M059J (cell line): ENCODE data around the gene MIB1. TPM values are rescaled to one million over a fixed set of nuclear protein-coding genes. Genes with fewer than 3 reads are reported as not detected.

Experiments
- DNase-seq: peaks from one replicate; pipeline ENCODE4 v3.0.0-alpha.2; 2012; ENCODE audit warnings: low read depth
- total RNA-seq: library from RNA; depleted of rRNA; stranded (reverse); fragments of >200 nt; shearing (Covaris generic); gene quantifications from 2 replicates; pipeline ENCODE4 v1.2.3, GENCODE V29; 2014

MIB1 gene
- total RNA-seq, 1 experiment from 2014 or later: 39.6 TPM

DNA sequence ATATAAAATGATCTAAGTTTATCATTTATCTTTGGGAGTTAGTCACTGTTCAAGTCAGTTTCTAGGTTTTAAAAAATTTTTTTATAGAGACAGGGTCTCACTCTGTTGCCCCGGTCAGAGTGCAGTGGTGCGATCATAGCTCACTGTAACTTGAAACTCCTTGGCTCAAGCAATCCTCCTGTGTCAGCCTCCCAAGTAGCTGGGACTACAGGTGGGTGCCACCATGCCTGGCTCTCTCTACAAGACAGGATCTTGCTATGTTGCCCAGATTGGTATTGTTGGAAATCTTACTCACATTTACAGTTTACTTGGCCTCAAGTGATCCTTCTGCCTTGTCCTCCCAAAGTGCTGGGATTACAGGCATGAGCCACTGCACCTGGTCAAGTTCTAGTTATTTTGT is 74.5 kb downstream of the MIB1 start:
- no peak for DNase-seq

DNA sequence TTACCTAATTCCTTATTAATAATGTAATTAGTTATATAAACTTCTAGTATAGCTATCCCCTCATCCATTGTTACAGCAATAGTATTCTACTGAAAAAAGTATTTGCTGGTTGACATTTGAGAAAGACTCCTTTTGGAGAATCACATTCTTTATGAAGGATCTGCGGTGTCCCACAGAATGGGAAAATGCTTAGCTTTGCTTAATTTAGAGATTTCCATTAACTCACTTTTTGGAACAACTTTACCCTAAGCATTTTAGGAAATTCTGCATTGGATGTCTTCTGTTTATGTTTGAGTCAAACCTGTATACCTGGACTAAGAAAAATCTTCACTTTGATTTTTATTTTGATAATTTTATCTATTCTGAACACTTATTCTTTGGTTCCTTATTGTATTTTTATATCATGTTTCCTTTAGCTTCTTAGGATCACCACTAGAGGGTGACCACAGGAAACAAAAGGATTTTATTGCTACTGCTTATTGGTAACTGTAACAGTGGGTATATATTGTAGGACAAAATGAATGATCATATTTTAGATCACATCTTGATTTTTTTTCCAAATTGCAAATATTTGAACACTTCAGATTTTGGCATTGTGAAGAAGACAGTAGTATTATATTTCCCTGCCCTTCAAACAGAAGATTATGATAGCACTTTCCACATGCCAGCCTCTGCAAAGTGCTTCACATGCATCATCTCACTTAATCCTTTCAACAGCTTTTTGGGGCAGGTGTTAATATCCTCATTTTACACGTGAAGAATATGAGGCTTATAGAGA is 79.6 kb downstream of the MIB1 start:
- peak; percentile 33 for DNase-seq

DNA sequence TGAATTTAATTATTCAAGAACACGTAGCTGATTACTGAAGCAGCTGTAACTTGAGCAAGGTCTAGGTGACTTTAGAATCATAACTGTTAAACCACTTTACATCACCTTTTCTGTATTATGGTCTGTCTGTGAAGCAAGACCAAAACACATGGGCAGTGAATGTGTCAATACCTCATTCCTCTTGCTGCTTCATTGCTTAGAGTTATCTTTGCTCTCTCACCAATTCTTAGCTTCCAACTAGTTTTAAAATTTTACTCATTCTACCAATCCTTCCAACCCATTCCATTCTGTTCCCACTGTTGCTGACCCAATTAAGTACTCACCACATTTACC is 80.2 kb downstream of the MIB1 start:
- no peak for DNase-seq

DNA sequence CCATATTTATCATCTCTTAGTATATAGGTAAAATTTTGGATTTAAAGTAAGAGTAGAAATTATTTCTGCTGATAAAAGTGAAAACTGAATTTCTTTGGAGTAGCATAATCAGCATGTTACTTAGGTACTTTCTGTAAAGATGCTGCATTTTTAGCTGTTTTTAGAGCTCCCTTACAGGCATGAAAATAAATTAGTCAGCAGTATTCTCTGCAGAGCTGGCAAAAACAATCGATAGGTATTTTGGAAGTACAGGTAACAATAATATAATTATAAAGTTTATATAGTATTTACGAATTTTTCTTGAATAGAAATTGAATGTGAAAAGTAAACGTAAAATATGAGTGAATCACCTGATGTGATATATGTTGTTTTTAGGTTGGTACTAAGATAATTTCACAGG is 83.3 kb downstream of the MIB1 start:
- no peak for DNase-seq

- DNase-seq: peak; percentile 48
Measured at GRCh38 chr18:21826196-21826595, 85.6 kb downstream of the MIB1 start.

- DNase-seq: no peak
Measured at GRCh38 chr18:21826641-21827302, 86.2 kb downstream of the MIB1 start.

DNA sequence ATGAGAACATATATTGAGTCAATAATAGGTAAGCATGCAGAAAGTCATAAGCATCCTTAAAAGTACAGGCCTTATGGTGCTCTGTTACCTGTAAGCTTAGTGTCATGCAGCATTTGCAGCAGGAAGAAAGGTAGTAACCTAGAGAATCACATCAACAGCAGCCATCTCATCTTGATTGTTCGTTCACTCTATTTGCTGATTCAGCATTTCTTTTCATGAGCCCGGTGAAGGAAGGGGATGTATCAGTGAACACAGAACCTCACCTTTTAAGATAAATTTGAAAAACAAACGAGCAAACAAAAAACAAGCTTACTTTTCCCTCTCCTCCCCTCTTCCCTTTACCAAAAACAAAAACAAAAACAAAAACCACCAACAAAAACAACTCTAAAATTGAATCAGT is 89.9 kb downstream of the MIB1 start:
- no peak for DNase-seq

- no peak for DNase-seq
Measured at GRCh38 chr18:21831413-21831831, 90.8 kb downstream of the MIB1 start.

DNA sequence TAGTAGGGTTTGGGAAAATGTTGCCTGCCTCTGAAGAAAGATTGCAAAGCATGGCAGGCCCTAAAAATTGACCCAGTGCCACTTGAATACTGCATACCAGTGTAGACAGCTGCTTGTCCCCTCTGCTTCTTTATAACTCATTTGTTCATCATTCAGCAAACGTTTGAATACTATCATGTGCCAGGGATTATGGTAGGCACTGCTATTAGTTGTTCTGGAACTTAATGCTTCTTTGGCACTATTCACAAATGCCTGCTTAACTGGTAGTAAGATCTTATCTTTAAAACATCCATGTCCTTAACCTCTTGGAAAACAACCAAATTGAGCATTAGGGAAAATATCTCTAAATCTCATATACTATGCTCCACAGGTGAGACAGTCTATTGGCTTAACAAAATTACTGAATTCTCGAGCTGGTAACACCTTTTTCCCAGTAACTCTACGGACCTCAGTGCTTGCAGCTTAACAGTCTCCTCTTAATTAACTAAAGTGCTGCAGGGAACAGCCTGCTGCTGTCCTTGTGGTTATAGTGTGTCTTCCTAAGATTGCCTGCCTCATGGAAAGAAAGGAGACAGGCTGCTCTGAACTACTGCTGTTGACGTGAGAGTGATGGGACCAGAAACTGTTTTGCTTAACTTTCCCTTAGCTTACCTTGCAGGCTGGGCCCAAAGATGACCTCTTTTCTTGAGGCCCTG is 93.2 kb downstream of the MIB1 start:
- DNase-seq: no peak

- DNase-seq: no peak
Measured at GRCh38 chr18:21834299-21834660, 93.7 kb downstream of the MIB1 start.

GRCh38 chr18:21841570-21841969 is 101.0 kb downstream of the MIB1 start:
- DNase-seq: no peak

GRCh38 chr18:21843341-21843740 is 102.7 kb downstream of the MIB1 start:
- DNase-seq: no peak

- peak; percentile 18 for DNase-seq
Measured at GRCh38 chr18:21851327-21851961, 110.9 kb downstream of the MIB1 start.

DNA sequence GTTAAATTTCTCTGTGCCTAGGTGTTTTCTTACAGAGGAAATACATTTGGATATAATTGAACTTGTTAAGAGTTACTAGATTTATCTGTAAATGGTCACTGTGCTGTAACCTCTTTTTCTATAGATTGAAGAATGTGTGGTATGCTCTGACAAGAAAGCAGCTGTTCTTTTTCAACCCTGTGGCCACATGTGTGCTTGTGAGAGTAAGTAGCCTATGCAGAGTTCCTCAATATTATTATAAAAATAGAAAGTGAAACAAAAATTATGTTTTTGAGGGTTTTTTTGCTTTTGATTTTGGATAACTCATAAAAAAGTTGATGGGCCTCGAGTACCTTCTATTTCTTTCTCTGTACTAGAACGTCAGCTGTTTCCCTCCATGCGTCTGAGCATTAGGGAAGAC is 112.4 kb downstream of the MIB1 start:
- DNase-seq: no peak

DNA sequence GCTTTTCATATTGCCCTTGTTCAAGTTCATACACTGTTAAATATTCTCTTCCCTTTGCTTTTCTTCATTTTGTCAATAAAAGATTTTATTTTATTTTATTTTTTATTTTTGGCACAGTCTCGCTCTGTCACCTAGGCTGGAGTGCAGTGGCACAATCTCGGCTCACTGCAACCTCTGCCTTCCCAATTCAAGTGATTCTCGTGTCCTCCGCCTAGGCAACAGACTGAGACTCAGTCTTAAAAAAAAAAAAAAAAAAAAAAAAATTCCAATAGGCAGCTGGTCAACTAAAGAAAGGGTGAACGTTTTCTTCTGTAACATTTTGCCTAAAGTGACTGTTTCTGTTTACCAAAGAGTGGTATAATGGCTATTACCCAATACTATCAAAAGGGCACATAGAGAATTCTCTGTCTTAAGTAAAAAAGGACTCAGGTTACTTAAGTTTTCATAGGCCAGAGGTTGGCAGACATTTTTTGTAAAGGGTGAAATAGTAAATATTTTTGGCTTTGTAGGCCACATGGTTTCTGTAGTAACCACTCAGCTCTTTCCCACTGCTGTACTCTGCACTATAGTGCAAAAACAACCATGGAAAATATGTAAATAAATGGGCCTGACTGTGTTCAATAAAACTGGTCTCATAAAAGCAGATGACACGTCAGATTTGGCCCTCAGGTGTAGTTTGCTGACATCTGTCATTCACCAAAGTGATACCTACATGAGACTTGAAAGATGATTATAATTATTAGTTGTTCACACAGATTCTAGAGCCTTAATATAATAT is 113.4 kb downstream of the MIB1 start:
- DNase-seq: no peak

DNA sequence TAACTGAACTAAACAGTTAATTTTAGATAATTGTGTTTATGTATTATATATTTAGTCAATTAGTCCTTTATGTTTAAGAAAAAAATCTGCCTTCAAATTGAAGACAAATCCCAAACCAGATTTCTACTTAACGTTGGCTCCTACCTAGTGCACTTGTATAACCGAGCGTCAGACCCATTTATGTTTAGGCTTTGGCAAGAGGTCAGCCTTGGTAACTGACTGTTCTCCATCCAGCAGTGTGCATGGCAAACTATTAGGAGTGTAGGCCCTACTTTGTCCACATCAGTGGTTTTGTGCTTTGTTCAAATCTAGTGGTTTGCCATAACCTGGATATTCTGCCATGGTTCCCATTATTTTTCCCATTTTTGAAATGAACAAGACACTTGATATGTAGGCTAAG is 114.8 kb downstream of the MIB1 start:
- no peak for DNase-seq

GRCh38 chr18:21857871-21858270 is 117.3 kb downstream of the MIB1 start:
- no peak for DNase-seq

DNA sequence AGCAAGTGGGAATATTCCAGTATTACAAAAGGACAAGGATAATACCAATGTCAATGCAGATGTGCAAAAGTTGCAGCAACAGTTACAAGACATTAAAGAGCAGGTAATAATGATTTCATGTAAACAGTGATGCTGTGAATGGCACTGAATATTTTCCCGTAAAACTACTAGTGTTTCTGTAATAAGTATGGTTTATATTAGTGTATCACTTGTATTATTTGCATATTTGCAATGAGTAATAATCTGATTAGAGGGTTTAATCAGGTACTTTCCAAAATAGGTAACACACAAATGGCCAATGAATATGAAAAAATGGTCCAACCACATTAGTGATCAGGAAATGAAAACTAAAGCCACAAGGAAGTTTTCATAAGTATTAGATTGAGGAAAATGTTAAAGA is 118.0 kb downstream of the MIB1 start:
- DNase-seq: no peak

- no peak for DNase-seq
Measured at GRCh38 chr18:21864386-21864785, 123.8 kb downstream of the MIB1 start.

GRCh38 chr18:21865043-21865442 is 124.5 kb downstream of the MIB1 start:
- DNase-seq: no peak

DNA sequence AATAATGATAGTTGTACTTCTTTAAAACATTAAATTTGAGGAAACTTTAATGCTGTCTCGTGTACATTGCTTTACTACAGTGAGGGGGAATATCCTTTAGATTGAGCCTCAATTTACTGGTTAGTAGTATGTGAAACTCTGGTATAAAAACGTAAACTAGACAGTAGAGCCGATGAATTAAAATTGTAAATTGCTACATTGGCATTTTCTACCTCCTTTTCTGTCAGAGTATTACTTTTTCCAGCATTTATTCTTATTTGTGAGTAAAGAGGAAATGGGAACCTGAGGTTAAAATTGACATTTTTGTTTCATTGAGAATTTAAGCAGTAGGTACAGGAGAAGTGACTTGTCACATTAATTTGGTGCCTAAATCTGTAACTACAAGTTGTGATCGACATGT is 128.2 kb downstream of the MIB1 start:
- DNase-seq: no peak

GRCh38 chr18:21889570-21889969 is 149.0 kb downstream of the MIB1 start:
- no peak for DNase-seq
